SIG-M5 treated with dmso at 0.1 percent for 504 hours (cell line): ENCODE data around the gene GSG1L.

Experiments
- DNase-seq: peaks from one replicate; lab custom pipeline; 2025; ENCODE audit not compliant: unreplicated experiment; lab: John Stamatoyannopoulos, UW

Gene GSG1L

GRCh38 chr16:27779641-27780164 is 283.8 kb downstream of the GSG1L start:
- peak; percentile 1 for DNase-seq

- DNase-seq = no peak
Observed at GRCh38 chr16:27778926-27779570, 284.5 kb downstream of the GSG1L start.

- DNase-seq = no peak
Observed at GRCh38 chr16:27778171-27778925, 285.2 kb downstream of the GSG1L start.

- DNase-seq = no peak
Observed at GRCh38 chr16:27777527-27777926, 286.0 kb downstream of the GSG1L start.

- no peak for DNase-seq
Observed at GRCh38 chr16:27776556-27777225, 286.8 kb downstream of the GSG1L start.

GRCh38 chr16:27775254-27775653 is 288.3 kb downstream of the GSG1L start:
- DNase-seq = no peak

- no peak for DNase-seq
Observed at GRCh38 chr16:27774779-27775178, 288.7 kb downstream of the GSG1L start.

- DNase-seq = no peak
Observed at GRCh38 chr16:27773344-27773743, 290.2 kb downstream of the GSG1L start.

GRCh38 chr16:27772093-27772825 is 291.3 kb downstream of the GSG1L start:
- DNase-seq = no peak

GRCh38 chr16:27771201-27771910 is 292.2 kb downstream of the GSG1L start:
- no peak for DNase-seq

GRCh38 chr16:27770271-27771196 is 293.0 kb downstream of the GSG1L start:
- DNase-seq = no peak

GRCh38 chr16:27769561-27770255 is 293.8 kb downstream of the GSG1L start:
- no peak for DNase-seq

GRCh38 chr16:27768651-27769272 is 294.8 kb downstream of the GSG1L start:
- no peak for DNase-seq

- DNase-seq = no peak
Observed at GRCh38 chr16:27767971-27768591, 295.4 kb downstream of the GSG1L start.

- no peak for DNase-seq
Observed at GRCh38 chr16:27767081-27767480, 296.4 kb downstream of the GSG1L start.

- no peak for DNase-seq
Observed at GRCh38 chr16:27766236-27766925, 297.1 kb downstream of the GSG1L start.
